H1 (cell line): Measurements from ENCODE around the gene MRC2. TPM values are rescaled to one million over a fixed set of nuclear protein-coding genes. Genes with fewer than 3 reads are reported as not detected.

Source experiments
- CTCF ChIA-PET: fragments of 300-600 bp; sonication (Branson Sonifier 250); formaldehyde crosslinking; loops from one replicate; lab custom pipeline; 2021; ENCODE audit not compliant: partially characterized antibody; lab: Charles Lee
- POLR2A ChIA-PET: fragments of 300-600 bp; sonication (Branson Sonifier 250); formaldehyde crosslinking; loops from one replicate; lab custom pipeline; 2021; ENCODE audit warnings: inconsistent platforms; ENCODE audit not compliant: partially characterized antibody; lab: Charles Lee
- DNase-seq, 2 experiments: peaks; one replicate each; pipeline versions ENCODE4 v3.0.0 to v3.0.0-alpha.2; 2010 to 2022; ENCODE audit warnings: low spot score in 2 of 2, low read depth in 1 of 2, mixed read lengths in 1 of 2
- FAIRE-seq: peaks from 2 replicates; lab custom pipeline; 2011; peaks lifted over from hg19 to GRCh38; lab: Jason Lieb, UNC
- H2AFZ ChIP-seq: 2 replicates; pipeline ENCODE4 v1.8.1; 2012; ENCODE audit warnings: low read length, inconsistent platforms
- H2AK5ac ChIP-seq: 2 replicates; pipeline ENCODE4 v1.6.1; 2013; ENCODE audit warnings: low read depth, low read length
- H2BK120ac ChIP-seq: replicated peaks from 2 replicates; pipeline ENCODE3; 2013; ENCODE audit warnings: low read depth, low read length, inconsistent platforms
- H2BK12ac ChIP-seq: 2 replicates; pipeline ENCODE4 v1.6.1; 2013; ENCODE audit warnings: low read depth, low read length
- H2BK15ac ChIP-seq: 2 replicates; pipeline ENCODE4 v1.6.1; 2013; ENCODE audit warnings: low read length
- H2BK20ac ChIP-seq: 2 replicates; pipeline ENCODE4 v1.6.1; 2013; ENCODE audit warnings: low read length
- H2BK5ac ChIP-seq: 2 replicates; pipeline ENCODE4 v1.6.1; 2013; ENCODE audit warnings: low read depth, low read length
- H3K14ac ChIP-seq: 2 replicates; pipeline ENCODE4 v1.6.1; 2013; ENCODE audit warnings: inconsistent platforms; ENCODE audit not compliant: insufficient read length
- H3K18ac ChIP-seq: 2 replicates; pipeline ENCODE4 v1.6.1; 2013; ENCODE audit warnings: low read length; ENCODE audit errors: extremely low read depth
- H3K23ac ChIP-seq: 2 replicates; pipeline ENCODE4 v1.6.1; 2013; ENCODE audit warnings: inconsistent platforms; ENCODE audit not compliant: insufficient read length
- H3K23me2 ChIP-seq: 2 replicates; pipeline ENCODE4 v1.6.1; 2013; ENCODE audit warnings: low read depth, low read length
- H3K27ac ChIP-seq: 2 replicates; pipeline ENCODE4 v1.6.1; 2011; ENCODE audit warnings: low read depth, low read length, inconsistent platforms
- H3K27me3 ChIP-seq, 4 experiments: replicated peaks in 1 of 4; 1 replicate in 1 of 4; 2 replicates in 3 of 4; pipeline versions ENCODE4 v1.6.1 to v1.8.1; 2011 to 2013; ENCODE audit warnings: low read length in 3 of 4, mild to moderate bottlenecking in 3 of 4, inconsistent platforms in 2 of 4, mixed read lengths in 2 of 4, moderate library complexity in 1 of 4; ENCODE audit not compliant: control insufficient read depth in 3 of 4, insufficient read depth in 3 of 4; ENCODE audit errors: extremely low read depth in 1 of 4
- H3K36me3 ChIP-seq, 4 experiments: 2 replicates each; pipeline versions ENCODE4 v1.6.1 to v1.8.1; 2011 to 2013; ENCODE audit warnings: mild to moderate bottlenecking in 4 of 4, low read length in 3 of 4, moderate library complexity in 2 of 4, control low read depth in 1 of 4, inconsistent platforms in 1 of 4; ENCODE audit not compliant: insufficient read depth in 4 of 4, control insufficient read depth in 2 of 4
- H3K4ac ChIP-seq: replicated peaks from 2 replicates; pipeline ENCODE3; 2013; ENCODE audit warnings: low read length, low read depth, mixed read lengths, inconsistent platforms; ENCODE audit not compliant: insufficient read length
- H3K4me1 ChIP-seq, 4 experiments: replicated peaks in 1 of 4; 1 replicate in 1 of 4; 2 replicates in 3 of 4; pipeline versions ENCODE4 v1.6.1 to v1.8.1; 2011 to 2013; ENCODE audit warnings: low read length in 3 of 4, inconsistent platforms in 2 of 4, mixed read lengths in 1 of 4; ENCODE audit not compliant: insufficient read depth in 4 of 4, control insufficient read depth in 3 of 4
- H3K4me2 ChIP-seq, 2 experiments: 2 replicates each; pipeline versions ENCODE4 v1.6.1 to v1.8.1; 2011 to 2013; ENCODE audit warnings: low read depth in 2 of 2, low read length in 2 of 2, control low read depth in 1 of 2, inconsistent platforms in 1 of 2, mild to moderate bottlenecking in 1 of 2; ENCODE audit not compliant: insufficient read depth in 1 of 2
- H3K4me3 ChIP-seq, 4 experiments: fragments of 200-600, 300-600 bp in 1 of 4; sonication (generic), shearing (Covaris generic), sonication (Bioruptor Twin) in 1 of 4; 2 replicates each; pipeline versions ENCODE4 v1.5.1 to v1.8.1; 2011 to 2016; ENCODE audit warnings: low read length in 4 of 4, low read depth in 3 of 4, control low read depth in 2 of 4, inconsistent platforms in 2 of 4, mild to moderate bottlenecking in 2 of 4, mixed read lengths in 1 of 4, moderate library complexity in 1 of 4; ENCODE audit not compliant: insufficient read depth in 2 of 4; ENCODE audit errors: extremely low read depth in 1 of 4
- H3K56ac ChIP-seq: replicated peaks from 2 replicates; pipeline ENCODE3; 2013; ENCODE audit warnings: low read depth, mild to moderate bottlenecking, mixed read lengths, low read length, inconsistent platforms; ENCODE audit not compliant: insufficient read length
- H3K79me1 ChIP-seq: 2 replicates; pipeline ENCODE4 v1.6.1; 2013; ENCODE audit warnings: low read depth, low read length, control low read depth
- H3K79me2 ChIP-seq, 2 experiments: 2 replicates each; pipeline versions ENCODE4 v1.6.1 to v1.8.1; 2012 to 2013; ENCODE audit warnings: low read length in 2 of 2, mild to moderate bottlenecking in 2 of 2, inconsistent platforms in 1 of 2; ENCODE audit not compliant: insufficient read depth in 2 of 2, control insufficient read depth in 1 of 2
- H3K9ac ChIP-seq, 4 experiments: replicated peaks in 1 of 4; 1 replicate in 1 of 4; 2 replicates in 3 of 4; pipeline versions ENCODE4 v1.6.1 to v1.8.1; 2011 to 2013; ENCODE audit warnings: low read depth in 3 of 4, low read length in 3 of 4, control low read depth in 2 of 4, mild to moderate bottlenecking in 2 of 4, moderate library complexity in 2 of 4, inconsistent platforms in 1 of 4; ENCODE audit errors: extremely low read depth in 1 of 4
- H3K9me3 ChIP-seq, 2 experiments: 2 replicates each; pipeline versions ENCODE4 v1.6.1 to v1.8.1; 2012 to 2013; ENCODE audit warnings: mild to moderate bottlenecking in 2 of 2, moderate library complexity in 2 of 2, control low read depth in 1 of 2, inconsistent platforms in 1 of 2, low read depth in 1 of 2, low read length in 1 of 2, mixed read lengths in 1 of 2; ENCODE audit not compliant: insufficient read depth in 2 of 2
- H4K20me1 ChIP-seq, 2 experiments: replicated peaks in 1 of 2; 2 replicates each; pipeline versions ENCODE3 to v1.8.1; 2011 to 2013; ENCODE audit warnings: inconsistent platforms in 2 of 2, low read length in 2 of 2, mild to moderate bottlenecking in 1 of 2; ENCODE audit not compliant: insufficient read depth in 2 of 2, control insufficient read depth in 1 of 2
- H4K5ac ChIP-seq: 2 replicates; pipeline ENCODE4 v1.6.1; 2013; ENCODE audit warnings: low read length, low read depth, mixed read lengths, inconsistent platforms; ENCODE audit not compliant: insufficient read length
- H4K8ac ChIP-seq: 2 replicates; pipeline ENCODE4 v1.8.0; 2013; ENCODE audit warnings: mild to moderate bottlenecking, moderate library complexity, low read length, inconsistent platforms; ENCODE audit not compliant: insufficient read depth; ENCODE audit errors: extremely low read depth
- H4K91ac ChIP-seq: replicated peaks from 2 replicates; pipeline ENCODE3; 2013; ENCODE audit warnings: low read length, mixed read lengths, inconsistent platforms; ENCODE audit not compliant: insufficient read length
- ASH2L ChIP-seq: fragments of 200-600, 300-600 bp; sonication (generic); IDR thresholded peaks from one replicate; pipeline ENCODE4 v1.7.1; 2017; ENCODE audit warnings: low read length
- BACH1 ChIP-seq: IDR thresholded peaks from 2 replicates; pipeline ENCODE4 v1.6.1; 2012; ENCODE audit warnings: low read length, improper control_type of control experiment
- CTBP2 ChIP-seq: IDR thresholded peaks from 2 replicates; pipeline ENCODE4 v1.7.0; 2011; ENCODE audit warnings: borderline replicate concordance, mild to moderate bottlenecking, moderate library complexity, mixed read lengths, low read length; ENCODE audit not compliant: insufficient read depth, insufficient read length
- GABPA ChIP-seq: IDR thresholded peaks from 2 replicates; pipeline ENCODE4 v1.6.1; 2011; ENCODE audit warnings: mild to moderate bottlenecking, low read length, moderate library complexity, borderline replicate concordance; ENCODE audit not compliant: insufficient read depth
- HDAC6 ChIP-seq: IDR thresholded peaks from one replicate; pipeline ENCODE4 v1.7.1; 2012; ENCODE audit warnings: low read depth, mild to moderate bottlenecking, inconsistent platforms, low read length, moderate library complexity
- KDM1A ChIP-seq: fragments of 200-600, 300-600 bp; sonication (generic); IDR thresholded peaks from 2 replicates; pipeline ENCODE4 v1.7.1; 2016; ENCODE audit warnings: mild to moderate bottlenecking, low read length, borderline replicate concordance
- KDM4A ChIP-seq: IDR thresholded peaks from one replicate; pipeline ENCODE4 v1.7.1; 2012; ENCODE audit warnings: low read depth, mild to moderate bottlenecking, moderate library complexity, low read length, inconsistent platforms; ENCODE audit not compliant: severe bottlenecking
- POLR2AphosphoS5 ChIP-seq: IDR thresholded peaks from 2 replicates; pipeline ENCODE4 v1.6.1; 2011; ENCODE audit warnings: low read depth, low read length
- POU5F1 ChIP-seq: IDR thresholded peaks from 2 replicates; pipeline ENCODE4 v1.6.1; 2011; ENCODE audit warnings: low read depth, mild to moderate bottlenecking, low read length, moderate library complexity
- SAP30 ChIP-seq: fragments of 300-600 bp; sonication (generic); IDR thresholded peaks from 2 replicates; pipeline ENCODE4 v1.7.1; 2012; ENCODE audit warnings: low read length, moderate library complexity, mild to moderate bottlenecking, inconsistent platforms; ENCODE audit not compliant: insufficient read depth, insufficient replicate concordance
- SP2 ChIP-seq: IDR thresholded peaks from 2 replicates; pipeline ENCODE4 v1.6.1; 2012; ENCODE audit warnings: mild to moderate bottlenecking, low read length, inconsistent platforms
- SP4 ChIP-seq: IDR thresholded peaks from 2 replicates; pipeline ENCODE4 v1.6.1; 2012; ENCODE audit warnings: low read length, inconsistent platforms
- SRF ChIP-seq: IDR thresholded peaks from 2 replicates; pipeline ENCODE4 v1.6.1; 2011; ENCODE audit warnings: mild to moderate bottlenecking, low read depth, low read length, moderate library complexity
- TBP ChIP-seq: IDR thresholded peaks from 2 replicates; pipeline ENCODE4 v1.6.1; 2011; ENCODE audit warnings: low read depth, low read length, improper control_type of control experiment
- TEAD4 ChIP-seq: IDR thresholded peaks from 2 replicates; pipeline ENCODE4 v1.6.1; 2012; ENCODE audit warnings: low read depth, low read length, inconsistent platforms, mixed read lengths
- WGBS, 2 experiments: shearing (Covaris generic) in 1 of 2; methylation state at CpG; one replicate each; pipeline versions ENCODE4 v1.1.6 to v1.1.7; 2013 to 2015; ENCODE audit warnings: low lambda C conversion rate in 2 of 2, mixed read lengths in 2 of 2, inconsistent platforms in 1 of 2, low coverage in 1 of 2, missing lambda C conversion rate in 1 of 2; ENCODE audit not compliant: insufficient replicate concordance in 2 of 2, insufficient coverage in 1 of 2, insufficient read length in 1 of 2; ENCODE audit errors: extremely low coverage in 1 of 2, missing lambda C conversion rate in 1 of 2; 5-methylcytosine and 5-hydroxymethylcytosine counted together
- polyA plus RNA-seq, 7 experiments: library from polyadenylated mRNA; depleted of rRNA in 3 of 7; stranded (reverse) in 5 of 7; unstranded in 2 of 7; fragments of >200 nt in 5 of 7; fragments of 200-250 nt in 2 of 7; gene quantifications; 1 replicate in 5 of 7; 2 replicates in 1 of 7; 4 replicates in 1 of 7; pipeline versions ENCODE4 v1.2.1 to v1.2.3, GENCODE V29; 2011 to 2013; ENCODE audit warnings: missing spikeins in 2 of 7, mixed read lengths in 2 of 7
- total RNA-seq: library from RNA; stranded (reverse); fragmentation: NEBNext Ultra II Directional; extraction: Animal tissue kit (Norgen Biotek cat#: 25700); gene quantifications from 2 replicates; pipeline ENCODE4 v1.2.1, GENCODE V29; 2021

Gene MRC2
- total and polyA plus RNA-seq, 2 of the 8 experiments (the other 6 are each of a cell fraction or from before 2014, with no cell fraction given): 7.0 to 24.2 TPM

- TF ChIP-seq HDAC6 (no peak), KDM4A (no peak), KDM1A (no peak), SP4 (no peak), POU5F1 (no peak), SRF (no peak), ASH2L (no peak), POLR2AphosphoS5 (no peak), TEAD4 (no peak), BACH1 (no peak), SP2 (no peak), GABPA (no peak), SAP30 (no peak), TBP (no peak), CTBP2 (no peak)
- no peak overlapping the region for H4K8ac ChIP-seq
- H3K9me3 ChIP-seq: no peaks in the 10 kb centered on the region
- no peak overlapping the region for H2BK120ac ChIP-seq
- no peak overlapping the region for H3K4me2 ChIP-seq
- no peak overlapping the region for H4K5ac ChIP-seq
- no peaks in the 10 kb centered on the region for H3K79me1 ChIP-seq
- no peak overlapping the region for H3K56ac ChIP-seq
- DNase-seq: no peak
- H2BK15ac ChIP-seq: no peak overlapping the region
- no peak overlapping the region for H3K4me3 ChIP-seq
- no peak overlapping the region for H3K14ac ChIP-seq
- no peaks in the 10 kb centered on the region for H3K36me3 ChIP-seq
- H4K20me1 ChIP-seq: no peaks in the 10 kb centered on the region
- no peak overlapping the region for H3K4ac ChIP-seq
- H3K27ac ChIP-seq: no peak overlapping the region
- H2BK20ac ChIP-seq: no peak overlapping the region
- no peaks in the 10 kb centered on the region for H3K23me2 ChIP-seq
- H2AFZ ChIP-seq: no peak overlapping the region
- no peak overlapping the region for H2BK5ac ChIP-seq
- CTCF ChIA-PET: interaction anchor here (3.6 kb wide), 1 partner anchor 31 kb away, joined by 15 read pairs; no protein-coding TSS in a partner anchor
- no peak for FAIRE-seq
- H3K18ac ChIP-seq: no peak overlapping the region
- no peaks in the 10 kb centered on the region for H3K27me3 ChIP-seq
- H2BK12ac ChIP-seq: no peak overlapping the region
- peaks cover 0 to 2% (median 0%) of the 10 kb centered on the region in 4 experiments; a peak in 1 of 7 replicates for H3K4me1 ChIP-seq
- 87% methylated on average over 6 of the region's 6 CpGs; no CpG with 5 or more reads in 1 of the 2 experiments for WGBS, 2 experiments
- no peak overlapping the region for H3K9ac ChIP-seq
- no peak overlapping the region for H2AK5ac ChIP-seq
- no peaks in the 10 kb centered on the region for H3K79me2 ChIP-seq
- no peak overlapping the region for H4K91ac ChIP-seq
- no peak overlapping the region for H3K23ac ChIP-seq
- POLR2A ChIA-PET: interaction anchor here (0.8 to 1.3 kb wide), 3 partner anchors 11 to 12 kb away, joined by 3 to 5 read pairs (median 4); no protein-coding TSS in a partner anchor
Observed at GRCh38 chr17:62641951-62642350, 14.5 kb downstream of the MRC2 start.
